Mucosa of stomach (tissue), 1 donor: Measurements from ENCODE around the gene RNF213.

Experiments
- H3K27me3 ChIP-seq: one replicate; pipeline ENCODE4 v1.7.0; 2013; ENCODE audit warnings: mild to moderate bottlenecking, low read length; ENCODE audit not compliant: control insufficient read depth, insufficient read depth
- H3K36me3 ChIP-seq: one replicate; pipeline ENCODE4 v1.7.0; 2013; ENCODE audit warnings: low read length; ENCODE audit not compliant: control insufficient read depth, insufficient read depth
- H3K4me1 ChIP-seq: one replicate; pipeline ENCODE4 v1.7.0; 2013; ENCODE audit warnings: mild to moderate bottlenecking, low read length; ENCODE audit not compliant: control insufficient read depth, insufficient read depth
- H3K4me3 ChIP-seq: one replicate; pipeline ENCODE4 v1.7.0; 2013; ENCODE audit warnings: low read length
- H3K9ac ChIP-seq: one replicate; pipeline ENCODE4 v1.7.0; 2013; ENCODE audit warnings: mild to moderate bottlenecking, low read length, moderate library complexity
- H3K9me3 ChIP-seq: one replicate; pipeline ENCODE4 v1.7.0; 2013; ENCODE audit warnings: mild to moderate bottlenecking, low read length, moderate library complexity; ENCODE audit not compliant: control insufficient read depth
- donor health status: Pancreatic carcinoma.

The RNF213 gene

GRCh38 chr17:80430446-80431245 lies 170.0 kb downstream of the RNF213 start:
- Histone ChIP-seq H3K9ac (no peak overlapping the region), H3K36me3 (no peaks in the 10 kb centered on the region), H3K27me3 (no peaks in the 10 kb centered on the region), H3K4me1 (no peaks in the 10 kb centered on the region), H3K9me3 (no peaks in the 10 kb centered on the region), H3K4me3 (no peak overlapping the region)

GRCh38 chr17:80431246-80432195 lies 170.9 kb downstream of the RNF213 start:
- no peaks in the 10 kb centered on the region for H3K9me3 ChIP-seq
- H3K36me3 ChIP-seq = no peaks in the 10 kb centered on the region
- no peak overlapping the region for H3K4me3 ChIP-seq
- no peak overlapping the region for H3K9ac ChIP-seq
- H3K4me1 ChIP-seq = no peaks in the 10 kb centered on the region
- H3K27me3 ChIP-seq = no peaks in the 10 kb centered on the region

GRCh38 chr17:80432350-80432955 lies 171.8 kb downstream of the RNF213 start:
- Histone ChIP-seq H3K36me3 (no peaks in the 10 kb centered on the region), H3K9me3 (no peaks in the 10 kb centered on the region), H3K9ac (no peak overlapping the region), H3K4me1 (no peaks in the 10 kb centered on the region), H3K4me3 (no peak overlapping the region), H3K27me3 (no peaks in the 10 kb centered on the region)

GRCh38 chr17:80432961-80433550 lies 172.4 kb downstream of the RNF213 start:
- Histone ChIP-seq H3K27me3 (no peaks in the 10 kb centered on the region), H3K9me3 (no peaks in the 10 kb centered on the region), H3K9ac (no peak overlapping the region), H3K36me3 (no peaks in the 10 kb centered on the region), H3K4me3 (no peak overlapping the region), H3K4me1 (no peaks in the 10 kb centered on the region)

GRCh38 chr17:80433916-80434666 lies 173.4 kb downstream of the RNF213 start:
- H3K9me3 ChIP-seq = no peaks in the 10 kb centered on the region
- no peaks in the 10 kb centered on the region for H3K36me3 ChIP-seq
- H3K27me3 ChIP-seq = no peaks in the 10 kb centered on the region
- H3K4me3 ChIP-seq = no peak overlapping the region
- no peak overlapping the region for H3K9ac ChIP-seq
- H3K4me1 ChIP-seq = no peaks in the 10 kb centered on the region

GRCh38 chr17:80437532-80437931 lies 176.9 kb downstream of the RNF213 start:
- H3K9ac ChIP-seq = no peak overlapping the region
- no peaks in the 10 kb centered on the region for H3K36me3 ChIP-seq
- H3K27me3 ChIP-seq = peaks cover 3% of the 10 kb centered on the region
- no peaks in the 10 kb centered on the region for H3K9me3 ChIP-seq
- no peak overlapping the region for H3K4me3 ChIP-seq
- H3K4me1 ChIP-seq = no peaks in the 10 kb centered on the region

GRCh38 chr17:80438806-80439205 lies 178.2 kb downstream of the RNF213 start:
- Histone ChIP-seq H3K4me1 (no peaks in the 10 kb centered on the region), H3K36me3 (no peaks in the 10 kb centered on the region), H3K27me3 (peaks cover 3% of the 10 kb centered on the region), H3K4me3 (no peak overlapping the region), H3K9me3 (no peaks in the 10 kb centered on the region), H3K9ac (no peak overlapping the region)

- no peak overlapping the region for H3K9ac ChIP-seq
- H3K36me3 ChIP-seq = no peaks in the 10 kb centered on the region
- H3K4me3 ChIP-seq = no peak overlapping the region
- H3K9me3 ChIP-seq = no peaks in the 10 kb centered on the region
- no peaks in the 10 kb centered on the region for H3K4me1 ChIP-seq
- peaks cover 3% of the 10 kb centered on the region for H3K27me3 ChIP-seq
These were observed 178.8 kb downstream of the RNF213 start for GRCh38 chr17:80439499-80439898.

- H3K36me3 ChIP-seq = no peaks in the 10 kb centered on the region
- H3K4me3 ChIP-seq = no peak overlapping the region
- H3K27me3 ChIP-seq = peaks cover 3% of the 10 kb centered on the region
- H3K4me1 ChIP-seq = no peaks in the 10 kb centered on the region
- H3K9ac ChIP-seq = no peak overlapping the region
- no peaks in the 10 kb centered on the region for H3K9me3 ChIP-seq
These were observed 180.5 kb downstream of the RNF213 start for GRCh38 chr17:80441133-80441578.

GRCh38 chr17:80441598-80442322 lies 181.1 kb downstream of the RNF213 start:
- H3K4me3 ChIP-seq = no peak overlapping the region
- no peak overlapping the region for H3K9ac ChIP-seq
- no peaks in the 10 kb centered on the region for H3K9me3 ChIP-seq
- no peaks in the 10 kb centered on the region for H3K4me1 ChIP-seq
- H3K27me3 ChIP-seq = peaks cover 3% of the 10 kb centered on the region
- no peaks in the 10 kb centered on the region for H3K36me3 ChIP-seq

- H3K9me3 ChIP-seq = no peaks in the 10 kb centered on the region
- H3K36me3 ChIP-seq = no peaks in the 10 kb centered on the region
- H3K4me3 ChIP-seq = no peak overlapping the region
- peaks cover 3% of the 10 kb centered on the region for H3K27me3 ChIP-seq
- H3K9ac ChIP-seq = no peak overlapping the region
- no peaks in the 10 kb centered on the region for H3K4me1 ChIP-seq
These were observed 181.6 kb downstream of the RNF213 start for GRCh38 chr17:80442323-80442659.
